ENCODE data around the gene CHCHD3. TPM values are rescaled to one million over a fixed set of nuclear protein-coding genes. Genes with fewer than 3 reads are reported as not detected.

The CHCHD3 gene
- polyA plus RNA-seq, 1 donor (not counting 4 experiments of a cell fraction or from before 2014, with no cell fraction given), result 59.2 TPM

DNA sequence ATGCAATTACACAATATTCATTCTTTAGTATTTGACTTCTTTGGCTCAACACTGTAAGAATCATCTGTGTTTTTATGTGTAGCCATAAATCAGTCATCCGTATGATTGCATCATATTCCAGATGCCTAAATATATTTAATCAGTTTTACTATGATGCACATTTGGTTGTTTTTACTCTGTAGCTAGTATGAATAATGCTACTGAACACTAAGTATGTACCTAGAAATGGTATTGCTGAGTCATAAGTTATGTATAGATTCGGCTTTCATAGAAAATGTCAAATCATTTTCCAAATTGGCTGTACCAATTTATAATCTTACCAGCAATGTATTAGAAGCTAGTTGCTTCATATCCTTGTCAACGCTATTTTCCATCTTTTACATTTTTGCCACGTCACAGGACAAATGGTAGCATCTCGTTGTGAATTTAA, 308.3 kb downstream of the CHCHD3 start:
- FAIRE-seq, result no peak
- no peak for DNase-seq (ENCODE audit: low read depth, low spot score)
- dilution Hi-C loops (cut with MboI; ENCODE audit: extremely low pct_ligation_motif_present, low sequenced_read_pairs), result no loop called here
- Histone ChIP-seq H4K20me1 (ENCODE audit: control insufficient read depth, extremely low read depth, insufficient read depth, low read length) (no peaks in the 10 kb centered on the region), H3K9ac (ENCODE audit: control insufficient read depth, extremely low read depth, insufficient read depth, low read length) (no peak overlapping the region), H3K27ac (ENCODE audit: control insufficient read depth, insufficient read depth, low read length) (no peak overlapping the region), H3K9me3 (ENCODE audit: control insufficient read depth, low read depth, low read length) (no peaks in the 10 kb centered on the region), H3K79me2 (ENCODE audit: control insufficient read depth, insufficient read depth, low read length) (no peaks in the 10 kb centered on the region), H3K4me1 (ENCODE audit: control insufficient read depth, extremely low read depth, insufficient read depth, low read length) (no peaks in the 10 kb centered on the region), H3K4me2 (ENCODE audit: control insufficient read depth, extremely low read depth, insufficient read depth, low read depth, low read length) (no peak overlapping the region), H3K27me3 (ENCODE audit: control insufficient read depth, extremely low read depth, insufficient read depth, low read length) (peaks cover 3% of the 10 kb centered on the region), H3K9me1 (ENCODE audit: control insufficient read depth, extremely low read depth, insufficient read depth, low read length) (no peaks in the 10 kb centered on the region), H2AFZ (ENCODE audit: control insufficient read depth, low read length) (no peak overlapping the region), H3K4me3 (ENCODE audit: control insufficient read depth in 2 of 3, extremely low read depth in 1 of 3, insufficient read depth in 2 of 3, low read depth in 1 of 3, low read length in 3 of 3) (no peak overlapping the region), H3K36me3 (ENCODE audit: control insufficient read depth in 2 of 2, extremely low read depth in 1 of 2, insufficient read depth in 2 of 2, low read length in 2 of 2) (no peaks in the 10 kb centered on the region)
- TF ChIP-seq EZH2 (IDR thresholded peaks at IDR 0.05; ENCODE audit: low read length), result no peak
- TF ChIP-seq, protein P1, sequence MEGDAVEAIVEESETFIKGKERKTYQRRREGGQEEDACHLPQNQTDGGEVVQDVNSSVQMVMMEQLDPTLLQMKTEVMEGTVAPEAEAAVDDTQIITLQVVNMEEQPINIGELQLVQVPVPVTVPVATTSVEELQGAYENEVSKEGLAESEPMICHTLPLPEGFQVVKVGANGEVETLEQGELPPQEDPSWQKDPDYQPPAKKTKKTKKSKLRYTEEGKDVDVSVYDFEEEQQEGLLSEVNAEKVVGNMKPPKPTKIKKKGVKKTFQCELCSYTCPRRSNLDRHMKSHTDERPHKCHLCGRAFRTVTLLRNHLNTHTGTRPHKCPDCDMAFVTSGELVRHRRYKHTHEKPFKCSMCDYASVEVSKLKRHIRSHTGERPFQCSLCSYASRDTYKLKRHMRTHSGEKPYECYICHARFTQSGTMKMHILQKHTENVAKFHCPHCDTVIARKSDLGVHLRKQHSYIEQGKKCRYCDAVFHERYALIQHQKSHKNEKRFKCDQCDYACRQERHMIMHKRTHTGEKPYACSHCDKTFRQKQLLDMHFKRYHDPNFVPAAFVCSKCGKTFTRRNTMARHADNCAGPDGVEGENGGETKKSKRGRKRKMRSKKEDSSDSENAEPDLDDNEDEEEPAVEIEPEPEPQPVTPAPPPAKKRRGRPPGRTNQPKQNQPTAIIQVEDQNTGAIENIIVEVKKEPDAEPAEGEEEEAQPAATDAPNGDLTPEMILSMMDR (optimal IDR thresholded peaks at IDR 0.05 in 1 of 3, IDR thresholded peaks at IDR 0.05 in 1 of 3, conservative IDR thresholded peaks at IDR 0.05 in 1 of 3; ENCODE audit: extremely low read depth in 1 of 3, insufficient read depth in 2 of 3, low read length in 3 of 3), result no peak

DNA sequence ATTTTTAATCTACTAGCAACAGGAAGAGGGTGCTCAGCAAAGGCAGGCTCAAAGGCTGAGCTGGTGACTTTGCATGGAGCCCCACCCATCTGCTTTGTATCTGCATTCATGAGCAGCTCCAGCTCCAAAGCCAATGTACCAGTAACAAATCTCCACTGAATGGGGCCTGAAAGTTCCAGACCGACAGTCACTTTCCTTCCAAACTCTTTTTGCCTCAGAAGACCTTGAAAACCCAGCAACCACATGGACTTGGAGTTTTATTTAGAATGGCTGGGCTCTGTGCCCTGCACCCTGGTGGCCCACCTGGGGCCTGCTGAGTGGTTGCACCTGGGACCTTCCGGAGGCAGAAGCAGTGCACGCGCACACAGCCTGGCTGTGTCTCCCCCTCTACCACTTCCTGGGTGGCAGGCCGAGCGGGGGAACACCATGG, 310.6 kb downstream of the CHCHD3 start:
- Histone ChIP-seq H3K9ac (ENCODE audit: control insufficient read depth, extremely low read depth, insufficient read depth, low read length) (no peak overlapping the region), H4K20me1 (ENCODE audit: control insufficient read depth, extremely low read depth, insufficient read depth, low read length) (no peaks in the 10 kb centered on the region), H3K27ac (ENCODE audit: control insufficient read depth, insufficient read depth, low read length) (no peak overlapping the region), H3K27me3 (ENCODE audit: control insufficient read depth, extremely low read depth, insufficient read depth, low read length) (peaks cover 9% of the 10 kb centered on the region), H3K4me2 (ENCODE audit: control insufficient read depth, extremely low read depth, insufficient read depth, low read depth, low read length) (no peak overlapping the region), H3K36me3 (ENCODE audit: control insufficient read depth in 2 of 2, extremely low read depth in 1 of 2, insufficient read depth in 2 of 2, low read length in 2 of 2) (no peaks in the 10 kb centered on the region), H3K9me1 (ENCODE audit: control insufficient read depth, extremely low read depth, insufficient read depth, low read length) (no peaks in the 10 kb centered on the region), H3K9me3 (ENCODE audit: control insufficient read depth, low read depth, low read length) (no peaks in the 10 kb centered on the region), H3K4me3 (ENCODE audit: control insufficient read depth in 2 of 3, extremely low read depth in 1 of 3, insufficient read depth in 2 of 3, low read depth in 1 of 3, low read length in 3 of 3) (no peak overlapping the region), H3K79me2 (ENCODE audit: control insufficient read depth, insufficient read depth, low read length) (no peaks in the 10 kb centered on the region), H3K4me1 (ENCODE audit: control insufficient read depth, extremely low read depth, insufficient read depth, low read length) (no peaks in the 10 kb centered on the region), H2AFZ (ENCODE audit: control insufficient read depth, low read length) (no peak overlapping the region)
- dilution Hi-C loops (cut with MboI; ENCODE audit: extremely low pct_ligation_motif_present, low sequenced_read_pairs), result no loop called here
- no peak for FAIRE-seq
- DNase-seq (ENCODE audit: low read depth, low spot score), result no peak
- no peak for TF ChIP-seq EZH2 (IDR thresholded peaks at IDR 0.05; ENCODE audit: low read length)
- TF ChIP-seq, protein P1 (optimal IDR thresholded peaks at IDR 0.05 in 1 of 3, IDR thresholded peaks at IDR 0.05 in 1 of 3, conservative IDR thresholded peaks at IDR 0.05 in 1 of 3; ENCODE audit: extremely low read depth in 1 of 3, insufficient read depth in 2 of 3, low read length in 3 of 3), result no peak
